HG03378 (cell line): Measurements from ENCODE around the gene IP6K2.
"Not testable (repeated sequence)": the region's sequence is repeated elsewhere in the genome, so short reads cannot be mapped to it uniquely, and the experiment has no call there.

Source experiments
- ATAC-seq: cut with Tn5 transposase; IDR thresholded peaks from one replicate; pipeline ENCODE4 v1.9.1; 2021; ENCODE audit warnings: mild to moderate bottlenecking, moderate library complexity; ENCODE audit not compliant: unreplicated experiment

The IP6K2 gene

DNA sequence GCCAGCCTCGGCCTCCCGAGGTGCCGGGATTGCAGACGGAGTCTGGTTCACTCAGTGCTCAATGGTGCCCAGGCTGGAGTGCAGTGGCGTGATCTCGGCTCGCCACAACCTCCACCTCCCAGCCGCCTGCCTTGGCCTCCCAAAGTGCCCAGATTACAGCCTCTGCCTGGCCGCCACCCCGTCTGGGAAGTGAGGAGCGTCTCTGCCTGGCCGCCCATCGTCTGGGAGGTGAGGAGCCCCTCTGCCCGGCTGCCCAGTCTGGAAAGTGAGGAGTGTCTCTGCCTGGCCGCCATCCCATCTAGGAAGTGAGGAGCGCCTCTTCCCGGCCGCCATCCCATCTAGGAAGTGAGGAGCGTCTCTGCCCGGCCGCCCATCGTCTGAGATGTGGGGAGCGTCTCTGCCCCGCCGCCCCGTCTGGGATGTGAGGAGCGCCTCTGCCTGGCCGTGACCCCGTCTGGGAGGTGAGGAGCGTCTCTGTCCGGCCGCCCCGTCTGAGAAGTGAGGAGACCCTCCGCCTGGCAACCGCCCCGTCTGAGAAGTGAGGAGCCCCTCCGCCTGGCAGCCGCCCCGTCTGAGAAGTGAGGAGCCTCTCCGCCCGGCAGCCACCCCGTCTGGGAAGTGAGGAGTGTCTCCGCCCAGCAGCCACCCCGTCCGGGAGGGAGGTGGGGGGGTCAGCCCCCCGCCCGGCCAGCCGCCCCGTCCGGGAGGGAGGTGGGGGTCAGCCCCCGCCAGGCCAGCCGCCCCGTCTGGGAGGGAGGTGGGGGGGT lies 16.9 kb upstream of the IP6K2 start:
- ATAC-seq = not testable (repeated sequence)

DNA sequence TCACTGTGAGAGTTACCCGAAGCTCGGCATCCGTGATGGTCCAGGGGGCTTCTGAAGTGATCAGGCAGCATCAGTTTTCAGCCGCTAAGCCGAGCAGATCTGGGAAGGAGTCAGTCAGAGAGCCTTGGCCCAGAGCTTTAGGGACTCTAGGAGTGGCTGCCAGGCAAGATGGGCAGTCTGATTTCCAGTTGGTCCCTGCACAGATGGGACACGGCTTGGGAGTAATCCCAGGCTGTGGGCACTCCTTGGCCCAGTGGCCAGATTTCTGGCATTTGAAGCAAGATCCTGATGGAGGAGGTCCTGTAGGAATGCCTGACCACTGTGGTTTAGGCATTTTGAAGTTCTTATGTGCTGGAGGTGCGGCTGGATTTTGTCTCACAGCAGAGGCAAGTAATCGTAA lies 10.5 kb upstream of the IP6K2 start:
- no peak for ATAC-seq

DNA sequence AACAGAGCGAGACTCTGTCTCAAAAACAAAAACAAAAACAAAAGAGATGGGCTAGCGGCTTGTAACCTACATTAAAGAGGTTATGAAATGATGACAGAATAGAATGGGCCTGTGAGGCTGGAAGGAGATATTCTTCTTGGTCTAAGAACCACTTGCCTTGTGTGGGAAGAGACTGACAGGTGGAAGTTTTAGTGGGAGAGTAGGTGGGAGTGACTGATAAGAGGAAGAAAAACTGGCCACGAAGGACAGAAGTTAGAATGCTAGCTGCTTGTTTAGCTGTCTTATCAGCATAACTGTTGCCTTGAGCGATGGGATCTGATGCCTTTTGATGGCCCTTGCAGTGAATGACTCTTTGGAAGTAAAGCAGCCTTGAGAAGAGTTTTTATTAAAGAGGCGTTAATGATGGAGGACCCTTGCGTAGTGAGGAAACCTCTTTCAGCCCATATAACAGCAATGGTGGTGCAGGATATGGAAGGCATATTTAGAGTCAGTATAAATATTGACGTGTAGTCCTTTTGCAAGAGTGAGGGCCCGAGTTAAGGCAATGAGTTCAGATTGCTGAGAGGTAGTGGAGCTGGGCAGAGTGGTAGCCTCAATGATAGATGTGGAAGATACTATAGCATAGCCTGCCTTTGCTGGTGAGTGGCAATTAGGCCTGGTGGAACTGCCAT lies 8.3 kb upstream of the IP6K2 start:
- not testable (repeated sequence) for ATAC-seq

DNA sequence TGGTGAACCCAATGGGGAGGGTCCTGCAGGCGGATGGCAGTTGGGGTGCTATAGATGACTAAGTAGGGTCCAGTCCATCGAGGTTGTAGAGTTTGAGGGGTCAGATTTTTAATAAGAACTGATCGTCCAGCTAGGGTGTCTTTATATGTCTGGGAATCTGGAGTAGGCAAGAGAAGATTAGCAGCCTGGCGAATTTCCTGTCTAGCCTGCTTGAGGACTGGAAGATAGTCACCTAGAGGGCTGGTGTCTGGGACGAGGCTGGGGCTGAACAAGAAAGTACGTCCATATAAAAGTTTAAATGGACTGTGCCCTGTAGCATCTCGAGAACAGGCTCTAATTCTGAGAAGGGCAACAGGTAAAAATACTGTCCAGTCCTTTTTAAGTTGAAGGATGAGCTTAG lies 6.7 kb upstream of the IP6K2 start:
- no peak for ATAC-seq

DNA sequence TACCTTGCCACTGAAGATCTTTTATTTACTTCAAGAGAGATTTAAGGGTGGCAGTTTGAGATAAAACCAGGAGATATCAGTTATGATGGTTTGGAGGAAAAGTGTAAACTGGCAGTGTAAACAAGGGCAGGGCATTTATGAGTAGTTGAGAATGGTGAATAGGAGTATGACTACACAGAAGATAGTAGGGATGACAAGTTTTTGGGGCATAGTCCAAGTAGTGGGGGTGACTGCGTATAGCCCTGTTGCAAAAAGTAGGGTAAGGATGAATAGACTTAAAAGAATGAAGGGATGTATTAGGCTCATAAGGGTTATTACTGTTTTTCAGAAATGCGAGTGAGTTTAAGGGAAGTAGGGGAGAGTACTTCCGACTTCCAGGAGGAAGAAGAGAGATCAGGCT lies 6.3 kb upstream of the IP6K2 start:
- not testable (repeated sequence) for ATAC-seq

DNA sequence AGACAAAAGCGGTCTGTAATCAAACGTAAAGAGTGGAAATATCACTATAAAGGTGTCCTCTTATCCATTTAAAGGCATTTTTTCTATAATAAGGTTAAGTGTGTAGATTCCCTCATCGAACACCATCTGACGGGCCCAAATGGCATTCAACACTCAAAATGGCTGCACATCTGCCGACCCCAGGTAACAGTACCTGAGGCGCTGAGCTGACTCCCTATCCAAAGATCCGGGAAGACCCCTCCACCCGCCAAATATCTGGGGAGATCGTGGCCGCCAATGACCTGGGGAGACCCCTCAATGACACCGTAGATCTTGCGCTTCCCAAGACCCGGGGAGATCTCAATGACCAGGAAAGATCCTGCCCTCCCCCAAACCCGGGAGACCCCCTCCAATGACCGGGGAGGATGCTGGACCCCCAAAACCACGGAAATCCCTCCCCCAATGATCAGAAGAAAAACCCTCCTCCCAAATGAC lies 476 bp downstream of the IP6K2 start:
- ATAC-seq = no peak

DNA sequence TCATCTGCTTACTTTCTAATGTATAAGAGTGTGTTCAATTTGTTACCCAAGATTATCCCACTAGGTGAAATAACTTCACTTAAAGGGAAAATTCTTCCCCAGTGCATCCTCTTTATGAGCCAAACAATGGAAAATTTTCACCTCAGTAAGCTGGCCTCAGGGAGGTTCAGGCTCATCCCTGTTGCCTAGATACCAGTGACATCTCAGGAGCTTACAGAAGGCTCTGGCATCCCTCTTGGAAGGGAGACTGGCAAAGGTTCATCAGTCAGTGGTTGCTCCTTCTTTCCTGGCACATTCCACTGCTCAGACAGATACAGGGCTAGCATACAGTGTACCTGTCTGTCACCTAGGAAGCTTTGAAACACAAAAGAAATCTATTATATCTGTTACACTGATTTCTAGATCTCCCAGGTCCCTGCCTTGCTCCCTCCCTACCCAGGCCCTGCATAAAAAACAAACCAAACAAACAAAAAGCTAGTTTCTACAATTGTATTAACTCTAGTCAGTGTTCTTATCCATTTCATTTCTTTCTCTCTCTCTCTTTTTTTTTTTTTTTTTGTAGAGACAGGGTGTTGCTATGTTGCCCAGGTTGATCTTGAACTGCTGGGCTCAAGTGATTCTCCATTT lies 1.7 kb downstream of the IP6K2 start:
- no peak for ATAC-seq

DNA sequence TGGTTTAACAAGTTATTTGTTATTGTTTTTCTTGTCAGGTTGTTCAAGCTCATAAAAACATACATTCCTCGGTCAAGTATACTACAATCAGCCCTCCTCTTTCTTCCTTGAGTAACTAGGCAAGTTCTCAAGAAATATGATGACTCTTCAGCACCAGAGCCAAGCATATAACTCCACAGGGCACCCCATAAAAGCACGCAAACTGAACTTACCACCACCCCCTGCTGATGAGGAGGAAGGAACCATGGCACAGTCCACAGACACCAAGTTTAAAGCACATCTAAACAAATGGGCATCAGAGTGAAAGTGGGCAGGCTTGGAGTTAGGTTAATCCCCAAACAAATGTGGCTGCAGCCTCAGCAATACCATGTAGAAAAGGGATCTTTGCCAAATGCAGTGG lies 5.3 kb downstream of the IP6K2 start:
- no peak for ATAC-seq

DNA sequence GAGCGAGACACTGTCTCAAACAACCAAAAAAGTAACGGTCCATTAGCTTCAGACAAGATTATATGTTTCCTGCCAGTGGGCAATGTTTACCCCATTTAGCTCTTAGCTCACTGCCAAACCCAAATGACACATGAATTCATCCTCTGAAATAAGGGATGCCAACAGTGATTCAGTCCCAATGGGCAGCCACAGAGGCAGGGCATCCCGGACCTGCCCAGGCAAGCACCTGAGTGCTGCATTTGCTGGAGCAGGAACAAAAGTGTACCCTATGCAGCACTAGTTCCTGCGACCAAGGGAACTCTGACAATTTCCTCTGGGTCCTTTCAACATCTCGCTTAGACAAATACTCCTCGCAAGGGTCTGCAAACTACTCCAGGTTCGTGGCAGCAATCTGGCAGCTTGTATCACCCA lies 8.0 kb downstream of the IP6K2 start:
- ATAC-seq = no peak

DNA sequence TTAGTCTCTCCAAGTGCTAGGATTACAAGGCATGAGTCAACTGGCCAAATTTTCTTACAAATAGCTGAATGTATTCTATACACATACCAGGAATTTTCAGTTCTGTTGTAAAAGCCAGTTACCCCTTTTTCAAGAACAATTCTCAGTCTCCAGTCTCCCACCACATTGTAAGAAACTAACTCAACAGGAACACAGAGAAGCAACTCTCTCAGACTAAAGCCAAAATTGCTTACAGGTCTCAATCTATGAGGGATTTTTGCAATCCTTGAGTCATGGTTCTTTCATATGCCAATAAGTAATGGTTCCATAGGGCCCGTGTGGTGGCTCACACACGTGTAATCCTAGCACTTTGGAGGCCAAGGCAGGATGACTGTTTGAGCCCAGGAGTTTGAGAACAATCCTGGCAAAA lies 8.5 kb downstream of the IP6K2 start:
- no peak for ATAC-seq

DNA sequence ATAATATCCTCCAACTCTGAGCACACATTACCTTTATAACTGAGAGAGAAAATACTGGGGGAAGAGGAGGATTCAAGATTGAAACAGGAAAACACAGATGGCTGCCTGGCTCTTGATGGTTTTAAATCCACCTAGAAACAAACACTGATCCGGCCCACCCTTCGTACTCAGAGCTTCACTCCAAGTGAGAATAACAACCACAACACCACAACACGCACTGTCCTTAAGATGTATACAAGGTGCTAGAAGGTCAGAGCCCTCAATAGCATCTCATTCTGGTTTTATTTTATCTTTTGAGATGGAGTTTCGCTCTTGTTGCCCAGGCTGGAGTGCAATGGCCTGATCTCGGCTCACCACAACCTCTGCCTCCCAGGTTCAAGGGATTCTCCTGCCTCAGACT lies 9.9 kb downstream of the IP6K2 start:
- no peak for ATAC-seq

DNA sequence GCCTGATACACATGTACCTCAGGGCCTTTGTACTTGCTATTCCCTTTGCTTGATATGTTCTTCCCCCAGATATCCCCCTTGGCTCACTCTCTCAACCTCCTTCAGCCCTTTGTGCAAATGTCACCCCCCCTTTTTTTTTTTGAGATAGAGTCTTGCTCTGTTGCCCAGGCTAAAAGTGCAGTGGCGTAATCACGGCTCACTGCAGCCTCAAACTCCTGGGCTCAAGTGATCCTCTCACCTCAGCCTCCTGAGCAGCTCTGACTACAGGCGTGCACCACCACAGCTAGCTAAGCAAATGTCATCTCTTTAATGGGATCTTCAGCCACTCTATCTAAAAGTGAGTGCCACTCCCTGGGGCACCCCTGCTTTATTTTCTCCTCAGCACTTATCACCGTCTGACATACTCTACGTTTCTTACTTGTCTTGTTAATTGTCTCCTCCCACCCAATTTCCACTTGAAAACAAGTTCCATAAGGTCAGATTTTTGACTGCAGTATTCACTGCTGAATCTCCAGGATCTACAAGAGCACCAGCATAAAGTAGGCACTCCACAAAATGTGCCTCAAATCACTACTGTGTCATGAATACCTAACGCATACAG lies 14.6 kb downstream of the IP6K2 start:
- no peak for ATAC-seq

DNA sequence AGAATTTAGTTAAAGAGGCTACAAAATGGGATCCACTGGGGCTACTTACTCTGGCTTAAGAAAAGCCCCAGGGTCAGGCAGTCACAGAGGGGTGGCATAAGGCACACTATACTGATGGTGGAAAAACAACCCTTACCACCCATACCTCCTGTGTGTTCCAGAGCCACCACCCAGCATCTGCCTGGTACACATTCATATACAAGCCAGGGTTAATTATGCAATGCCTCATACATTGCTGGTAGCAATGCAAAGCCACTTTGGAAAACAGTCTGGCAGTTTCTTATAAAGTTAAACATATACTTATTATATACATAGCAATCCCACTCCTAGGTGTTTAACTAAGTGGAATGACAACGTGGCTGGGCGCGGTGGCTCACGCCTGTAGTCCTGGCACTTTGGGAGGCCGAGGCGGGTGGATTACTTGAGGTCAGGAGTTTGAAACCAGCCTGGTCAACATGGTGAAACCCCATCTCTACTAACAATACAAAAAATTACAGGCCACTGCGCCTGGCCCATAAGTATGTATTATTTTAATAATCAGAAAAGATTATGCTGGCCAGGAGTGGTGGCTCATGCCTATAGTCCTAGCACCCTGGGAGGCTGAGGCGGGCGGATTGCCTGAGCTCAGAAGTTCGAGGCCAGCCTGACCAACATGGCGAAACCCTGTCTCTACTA lies 16.2 kb downstream of the IP6K2 start:
- no peak for ATAC-seq

DNA sequence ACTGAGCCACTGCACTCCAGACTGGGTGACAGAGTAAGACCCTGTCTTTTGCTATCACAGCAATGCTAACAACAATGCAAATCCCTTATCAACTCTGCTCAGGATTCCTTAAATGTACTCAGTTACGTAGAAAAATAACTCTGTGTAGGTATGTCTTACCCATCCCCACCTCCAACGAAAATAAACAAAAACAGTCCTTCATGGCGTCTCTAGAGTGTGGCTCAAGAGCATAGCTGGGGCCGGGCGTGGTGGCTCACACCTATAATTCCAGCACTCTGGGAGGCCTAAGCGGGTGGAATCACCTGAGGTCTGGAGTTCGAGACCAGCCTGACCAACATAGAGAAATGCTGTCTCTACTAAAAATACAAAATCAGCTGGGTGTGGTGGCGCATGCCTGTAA lies 18.1 kb downstream of the IP6K2 start:
- no peak for ATAC-seq

DNA sequence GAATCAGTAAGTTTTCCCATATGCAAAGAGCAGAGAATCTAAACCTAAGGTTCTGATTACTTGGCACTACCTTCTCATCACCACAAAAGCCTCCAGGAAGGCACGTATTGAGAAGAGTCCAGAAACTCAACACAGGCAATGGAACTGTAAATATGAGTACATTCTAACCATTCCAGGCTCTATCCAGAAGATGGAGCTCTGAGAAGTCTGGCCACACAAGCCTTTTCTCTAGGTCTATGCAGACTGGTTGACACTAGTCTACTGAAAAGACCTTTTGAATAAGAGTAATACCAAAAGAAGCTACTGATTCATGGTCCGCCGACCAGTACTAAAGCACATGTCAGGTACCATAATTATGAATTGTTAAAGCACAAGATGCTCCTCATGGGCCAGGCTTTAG lies 19.1 kb downstream of the IP6K2 start:
- no peak for ATAC-seq

DNA sequence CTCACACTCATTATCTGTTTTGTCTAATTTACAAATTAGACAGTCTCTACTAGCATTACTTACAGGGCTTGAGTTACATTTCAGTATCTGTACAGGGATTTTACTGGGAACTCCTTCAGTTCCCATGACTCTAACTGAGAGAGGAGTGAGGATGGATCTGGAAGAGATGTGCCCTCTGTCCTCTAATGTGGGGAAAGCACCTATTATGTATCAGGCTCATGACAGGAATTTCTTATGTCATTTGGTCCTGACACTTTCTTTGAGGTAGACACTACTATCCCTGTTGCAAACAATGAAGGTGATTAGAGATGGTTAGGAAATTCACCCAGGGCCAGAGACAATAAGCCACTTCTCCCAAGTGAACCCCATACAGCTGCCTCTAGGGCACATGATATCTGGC lies 20.4 kb downstream of the IP6K2 start:
- ATAC-seq = no peak

DNA sequence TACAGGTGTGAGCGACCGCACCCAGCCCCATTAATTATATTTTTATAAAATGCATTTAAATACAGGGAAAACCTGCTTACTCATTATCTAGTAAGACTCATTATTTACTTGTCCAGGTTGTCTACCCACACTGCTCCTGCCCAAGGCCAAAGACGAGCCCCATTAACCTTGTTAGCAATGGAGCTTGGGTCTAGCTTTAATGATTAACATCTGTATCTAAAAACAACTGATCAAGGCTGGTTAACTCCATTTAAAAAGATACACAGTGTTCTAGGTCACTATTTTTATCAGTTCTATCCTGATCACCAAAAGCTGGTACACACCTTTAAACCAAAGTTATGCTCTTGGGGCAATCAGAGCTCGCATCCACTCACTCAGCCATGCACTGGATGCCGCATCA lies 20.9 kb downstream of the IP6K2 start:
- ATAC-seq = no peak

DNA sequence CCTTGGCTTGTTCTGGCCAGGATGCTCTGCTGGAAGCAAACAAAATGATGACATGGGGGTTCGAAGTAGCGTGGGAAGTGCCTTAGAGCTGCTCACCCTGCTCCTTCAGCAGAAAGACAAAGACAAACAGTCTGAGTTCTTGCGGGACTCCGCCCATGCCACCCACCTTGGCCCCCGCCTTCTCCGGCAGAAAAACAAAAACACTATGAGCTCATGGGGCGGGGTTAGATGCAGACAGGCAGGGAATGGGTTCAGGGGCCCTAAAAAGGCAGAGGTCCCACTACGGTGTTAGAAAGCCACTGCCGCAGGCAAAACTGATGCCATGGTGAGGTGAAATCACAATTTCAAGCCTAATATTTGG lies 21.6 kb downstream of the IP6K2 start:
- no peak for ATAC-seq

DNA sequence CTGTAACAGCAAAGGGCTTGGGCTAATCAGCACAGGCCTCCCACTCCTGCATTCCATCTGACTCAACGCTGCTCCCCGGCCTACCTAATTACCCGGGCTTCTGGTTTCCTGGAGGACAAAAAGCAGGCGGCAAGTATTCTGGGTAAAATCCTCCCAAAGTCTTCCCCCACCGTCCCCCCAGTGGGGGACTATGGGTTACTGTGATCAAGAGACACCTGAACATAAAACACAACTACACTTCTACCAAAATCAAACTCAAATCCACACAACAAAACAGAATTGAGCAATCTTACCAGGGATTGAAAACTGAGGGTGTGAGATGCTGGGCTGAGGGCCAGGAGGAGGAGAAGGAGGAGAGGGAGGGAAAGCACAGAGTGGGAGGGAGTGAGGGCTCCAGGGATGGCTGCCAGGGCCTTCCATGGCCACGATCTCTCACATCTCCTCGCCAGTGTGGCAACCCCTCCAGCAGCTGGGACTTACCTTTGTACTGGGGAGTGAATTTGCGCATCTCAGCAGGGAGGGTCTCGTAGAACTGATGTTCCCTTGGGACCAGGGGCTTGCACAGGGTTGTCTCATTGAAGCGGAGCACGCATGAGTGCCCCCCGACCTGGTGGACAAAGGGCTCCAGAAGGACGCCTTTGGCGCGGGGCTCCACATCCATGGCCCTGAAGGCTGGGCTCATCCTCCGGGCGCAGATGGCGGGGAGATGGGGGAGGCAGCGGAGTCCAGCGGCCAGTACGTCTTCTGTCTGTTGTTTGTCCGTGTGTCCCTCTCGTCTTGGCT lies 22.2 kb downstream of the IP6K2 start:
- ATAC-seq = no peak

DNA sequence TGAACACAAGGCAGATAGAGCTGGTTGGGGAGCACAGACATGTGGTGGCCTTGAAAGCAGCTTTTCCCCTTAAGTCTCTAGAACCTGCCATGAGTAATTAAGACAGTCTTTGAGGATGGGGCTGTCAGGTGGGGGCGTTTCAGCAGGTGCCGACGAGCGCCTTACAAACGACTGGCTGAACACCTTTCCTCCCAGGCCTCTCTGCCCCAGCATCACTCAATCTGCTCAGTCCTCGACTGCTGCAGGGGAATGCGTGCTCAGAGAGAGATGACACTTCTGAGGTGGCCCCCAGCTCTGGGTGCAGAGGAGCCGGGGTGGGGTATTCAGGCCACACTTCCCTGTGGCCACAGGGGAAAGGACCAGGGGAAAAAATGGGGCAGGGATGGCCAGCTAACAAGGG lies 23.2 kb downstream of the IP6K2 start:
- ATAC-seq = no peak
